HCT116 (cell line): ENCODE measurements around the gene DNAJC16. TPM values are rescaled to one million over a fixed set of nuclear protein-coding genes. Genes with fewer than 3 reads are reported as not detected.

ENCODE experiments used
- ATAC-seq: fragments of 200-7000 bp; cut with Tn5 transposase; 2 replicates; pipeline ENCODE4 v1.9.1; 2020; ENCODE audit warnings: mild to moderate bottlenecking, moderate library complexity
- BruUV-seq: library from RNA; stranded (reverse); fragments of 400-500 nt; replicated peaks from 2 replicates; lab custom pipeline; 2021; lab: Mats Ljungman, UMichigan
- CTCF ChIA-PET: fragments of 300-600 bp; sonication (Branson Sonifier 250); formaldehyde crosslinking; loops from one replicate; lab custom pipeline; 2021; ENCODE audit warnings: antibody characterized with exemption; lab: Charles Lee
- POLR2A ChIA-PET: fragments of 300-600, 350-600 bp; sonication (Branson Sonifier 250); formaldehyde crosslinking; loops from one replicate; lab custom pipeline; 2021; ENCODE audit warnings: antibody characterized with exemption; lab: Charles Lee
- RAD21 ChIA-PET, 2 experiments: fragments of 300-600 bp; sonication (Branson Sonifier 250); formaldehyde crosslinking; loops; one replicate each; lab custom pipeline; 2023; ENCODE audit warnings: low total read pairs in 2 of 2; ENCODE audit not compliant: uncharacterized antibody in 2 of 2, unreplicated experiment in 2 of 2, low non-redundant PET in 1 of 2; lab: Charles Lee
- DNase-seq: peaks from one replicate; pipeline ENCODE4 v3.0.0-alpha.2; 2010; ENCODE audit warnings: low read depth, low spot score
- H2AFZ ChIP-seq: fragments of 200-600 bp; shearing (Covaris generic), sonication (generic); 2 replicates; pipeline ENCODE4 v1.6.1; 2017; ENCODE audit warnings: low read depth, mixed run types, mixed read lengths, antibody characterized with exemption, low read length; ENCODE audit not compliant: poor library complexity, severe bottlenecking
- H3K27ac ChIP-seq: 2 replicates; pipeline ENCODE4 v1.5.1; 2012; ENCODE audit warnings: low read depth, low read length
- H3K27me3 ChIP-seq: fragments of 200-600 bp; sonication (generic); 2 replicates; pipeline ENCODE4 v1.6.1; 2016; ENCODE audit warnings: mixed run types, low read length, mixed read lengths; ENCODE audit not compliant: insufficient read depth
- H3K36me3 ChIP-seq, 2 experiments: fragments of 200-500 bp in 1 of 2; fragments of 200-600 bp in 1 of 2; sonication (Bioruptor generic) in 1 of 2; sonication (generic) in 1 of 2; 2 replicates each; pipeline versions ENCODE4 v1.5.1 to v1.6.1; 2014 to 2016; ENCODE audit warnings: low read length in 2 of 2, inconsistent platforms in 1 of 2, mixed read lengths in 1 of 2, mixed run types in 1 of 2; ENCODE audit not compliant: insufficient read depth in 2 of 2, control insufficient read depth in 1 of 2
- H3K4me1 ChIP-seq, 2 experiments: fragments of 200-600 bp in 1 of 2; sonication (generic) in 1 of 2; 2 replicates each; pipeline versions ENCODE4 v1.5.1 to v1.6.1; 2012 to 2017; ENCODE audit warnings: low read length in 2 of 2, inconsistent platforms in 1 of 2, mild to moderate bottlenecking in 1 of 2, mixed read lengths in 1 of 2, mixed run types in 1 of 2, moderate library complexity in 1 of 2; ENCODE audit not compliant: insufficient read depth in 2 of 2, control insufficient read depth in 1 of 2
- H3K4me2 ChIP-seq: fragments of 200-600 bp; sonication (generic); 2 replicates; pipeline ENCODE4 v1.6.1; 2017; ENCODE audit warnings: mixed run types, low read length, mixed read lengths
- H3K4me3 ChIP-seq, 2 experiments: fragments of 200-600 bp in 1 of 2; sonication (generic) in 1 of 2; replicated peaks in 1 of 2; 2 replicates each; pipeline ENCODE4 v1.5.1; 2011 to 2016; ENCODE audit warnings: low read length in 2 of 2, control low read depth in 1 of 2, low read depth in 1 of 2, mild to moderate bottlenecking in 1 of 2, mixed read lengths in 1 of 2, mixed run types in 1 of 2
- H3K79me2 ChIP-seq: fragments of 200-600 bp; sonication (generic); 2 replicates; pipeline ENCODE4 v1.6.1; 2017; ENCODE audit warnings: mild to moderate bottlenecking, mixed run types, low read length, moderate library complexity, mixed read lengths; ENCODE audit not compliant: insufficient read depth
- H3K9ac ChIP-seq: fragments of 200-600 bp; sonication (generic); 2 replicates; pipeline ENCODE4 v1.6.1; 2016; ENCODE audit warnings: low read length, mixed read lengths
- H3K9me2 ChIP-seq: fragments of 200-600 bp; sonication (generic), shearing (Covaris generic); 2 replicates; pipeline ENCODE4 v1.6.1; 2017; ENCODE audit warnings: mixed run types, mild to moderate bottlenecking, moderate library complexity; ENCODE audit not compliant: insufficient read depth
- H3K9me3 ChIP-seq, 2 experiments: fragments of 200-500 bp in 1 of 2; fragments of 200-600 bp in 1 of 2; sonication (Bioruptor generic) in 1 of 2; sonication (generic) in 1 of 2; 2 replicates each; pipeline ENCODE4 v1.6.1; 2014 to 2017; ENCODE audit warnings: low read length in 2 of 2, mixed read lengths in 2 of 2, inconsistent platforms in 1 of 2, low read depth in 1 of 2, mild to moderate bottlenecking in 1 of 2, mixed run types in 1 of 2, moderate library complexity in 1 of 2; ENCODE audit not compliant: control insufficient read depth in 1 of 2, insufficient read depth in 1 of 2
- H4K20me1 ChIP-seq: fragments of 200-600 bp; sonication (generic), shearing (Covaris generic); 2 replicates; pipeline ENCODE4 v1.6.1; 2017; ENCODE audit warnings: mixed run types, mild to moderate bottlenecking, moderate library complexity; ENCODE audit not compliant: insufficient read depth
- EZH2 ChIP-seq: fragments of 200-600 bp; sonication (generic); IDR thresholded peaks from 2 replicates; pipeline ENCODE4 v1.6.1; 2017; ENCODE audit warnings: antibody characterized with exemption, mixed run types
- FOSL1 ChIP-seq: IDR thresholded peaks from 2 replicates; pipeline ENCODE4 v1.6.1; 2012; ENCODE audit warnings: low read depth
- POLR2AphosphoS5 ChIP-seq: IDR thresholded peaks from 2 replicates; pipeline ENCODE4 v1.6.1; 2011; ENCODE audit warnings: mild to moderate bottlenecking, low read depth, low read length, moderate library complexity
- RAD21 ChIP-seq: IDR thresholded peaks from 2 replicates; pipeline ENCODE4 v1.6.1; 2012; ENCODE audit warnings: low read depth, mild to moderate bottlenecking
- SIN3A ChIP-seq: IDR thresholded peaks from 2 replicates; pipeline ENCODE4 v1.6.1; 2012; ENCODE audit warnings: low read depth
- TCF7L2 ChIP-seq: IDR thresholded peaks from 2 replicates; pipeline ENCODE4 v1.7.0; 2011; ENCODE audit warnings: borderline replicate concordance, inconsistent platforms; ENCODE audit not compliant: insufficient read depth, insufficient read length; ENCODE audit errors: extremely low read depth
- YY1 ChIP-seq: IDR thresholded peaks from 2 replicates; pipeline ENCODE4 v1.6.1; 2011; ENCODE audit warnings: low read length, low read depth, moderate library complexity, mild to moderate bottlenecking; ENCODE audit not compliant: insufficient replicate concordance; ENCODE audit errors: extremely low read depth
- ZFX ChIP-seq: fragments of 450-650 bp; IDR thresholded peaks from 2 replicates; pipeline ENCODE4 v1.6.1; 2017
- intact Hi-C: fragments of 100-400 bp; cut with micrococcal nuclease; formaldehyde crosslinking; loops from 2 replicates; pipeline ENCODE4 v1.10.0; 2022
- total RNA-seq: library from RNA; stranded (reverse); gene quantifications from one replicate; pipeline ENCODE4 v1.2.1, GENCODE V29; 2021; ENCODE audit not compliant: unreplicated experiment
- TF ChIP-seq, protein P1 (sequence below): IDR thresholded peaks from 2 replicates; pipeline ENCODE4 v1.6.1; 2011; ENCODE audit warnings: mild to moderate bottlenecking, low read length, moderate library complexity; ENCODE audit not compliant: insufficient replicate concordance; ENCODE audit errors: extremely low read depth
- TF ChIP-seq, protein P2 (sequence below): IDR thresholded peaks from 2 replicates; pipeline ENCODE4 v1.6.1; 2012
- TF ChIP-seq, protein P3 (sequence below): IDR thresholded peaks from 2 replicates; pipeline ENCODE4 v1.6.1; 2012

DNAJC16 gene
- total RNA-seq, 1 experiment from 2014 or later = 20.6 TPM

DNA sequence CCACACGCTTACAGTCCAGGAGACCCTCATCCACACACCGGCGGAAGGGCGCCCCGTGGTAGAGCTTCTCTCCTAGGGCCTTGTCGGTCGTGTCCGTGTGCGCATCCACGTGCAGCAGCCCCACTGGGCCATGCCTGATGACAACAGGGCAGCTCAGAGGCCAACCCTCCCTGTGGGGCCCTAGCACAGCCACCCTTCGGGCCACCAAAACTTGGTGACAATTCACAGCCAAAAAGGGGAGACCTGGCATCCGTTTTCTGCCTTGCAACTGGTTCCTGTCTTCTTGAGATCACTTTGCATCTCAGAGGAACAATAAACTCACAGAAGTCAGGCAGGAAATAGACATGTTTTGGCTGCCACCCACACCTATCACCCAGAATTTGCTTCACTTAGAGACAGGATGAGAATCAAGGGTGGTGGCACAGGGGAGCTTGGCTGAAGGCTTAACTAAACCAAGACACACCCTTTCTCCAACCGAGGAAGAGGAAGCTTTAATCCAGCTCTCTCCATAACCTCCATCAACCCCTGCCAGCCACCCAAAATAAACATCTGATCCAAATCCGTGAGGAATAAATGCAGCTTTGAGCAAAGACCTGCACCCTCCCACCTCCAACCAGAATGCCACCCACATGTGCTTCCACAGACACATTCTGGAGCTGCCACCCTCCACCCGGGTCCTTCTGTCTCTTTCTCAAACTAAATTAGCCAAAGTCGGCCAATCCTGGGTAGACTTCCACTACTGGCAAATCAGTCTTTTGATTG lies 52.5 kb downstream of the DNAJC16 start:
- intact Hi-C loops = no loop called here
- ChIA-PET CTCF (no interaction called here), RAD21 (no interaction called here), POLR2A (no interaction called here)
- Histone ChIP-seq H3K9me3 (no peaks in the 10 kb centered on the region), H3K36me3 (no peaks in the 10 kb centered on the region), H3K4me3 (no peak overlapping the region), H3K79me2 (no peaks in the 10 kb centered on the region), H4K20me1 (no peaks in the 10 kb centered on the region), H2AFZ (no peak overlapping the region), H3K4me2 (no peak overlapping the region), H3K9ac (no peak overlapping the region), H3K27ac (no peak overlapping the region), H3K27me3 (no peaks in the 10 kb centered on the region), H3K4me1 (no peaks in the 10 kb centered on the region), H3K9me2 (no peaks in the 10 kb centered on the region)
- DNase-seq (no peak), ATAC-seq (no peak)
- no TSS peak for BruUV-seq
- no peak for TF ChIP-seq YY1
- no peak for TF ChIP-seq ZFX
- TF ChIP-seq, protein P1, sequence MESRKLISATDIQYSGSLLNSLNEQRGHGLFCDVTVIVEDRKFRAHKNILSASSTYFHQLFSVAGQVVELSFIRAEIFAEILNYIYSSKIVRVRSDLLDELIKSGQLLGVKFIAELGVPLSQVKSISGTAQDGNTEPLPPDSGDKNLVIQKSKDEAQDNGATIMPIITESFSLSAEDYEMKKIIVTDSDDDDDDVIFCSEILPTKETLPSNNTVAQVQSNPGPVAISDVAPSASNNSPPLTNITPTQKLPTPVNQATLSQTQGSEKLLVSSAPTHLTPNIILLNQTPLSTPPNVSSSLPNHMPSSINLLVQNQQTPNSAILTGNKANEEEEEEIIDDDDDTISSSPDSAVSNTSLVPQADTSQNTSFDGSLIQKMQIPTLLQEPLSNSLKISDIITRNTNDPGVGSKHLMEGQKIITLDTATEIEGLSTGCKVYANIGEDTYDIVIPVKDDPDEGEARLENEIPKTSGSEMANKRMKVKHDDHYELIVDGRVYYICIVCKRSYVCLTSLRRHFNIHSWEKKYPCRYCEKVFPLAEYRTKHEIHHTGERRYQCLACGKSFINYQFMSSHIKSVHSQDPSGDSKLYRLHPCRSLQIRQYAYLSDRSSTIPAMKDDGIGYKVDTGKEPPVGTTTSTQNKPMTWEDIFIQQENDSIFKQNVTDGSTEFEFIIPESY = no peak

DNA sequence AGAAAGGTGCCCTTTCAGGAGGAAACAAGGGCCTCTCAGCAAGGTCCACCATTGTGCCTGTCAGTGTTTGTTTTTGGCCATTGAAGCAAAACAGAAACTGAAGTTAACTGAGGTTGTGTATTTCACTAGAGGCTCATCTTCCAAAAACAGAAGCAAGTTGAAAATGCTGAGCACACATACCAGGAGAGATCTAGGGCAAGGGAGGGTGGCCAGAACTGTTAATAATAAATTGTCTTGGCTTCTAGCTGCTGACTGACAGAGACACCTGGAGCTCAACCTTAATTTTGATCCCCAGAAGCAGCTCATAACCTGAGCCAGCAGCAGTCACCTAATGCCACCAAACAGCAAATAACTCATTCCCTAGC lies 53.0 kb downstream of the DNAJC16 start:
- ATAC-seq (no peak), DNase-seq (no peak)
- no peaks in the 10 kb centered on the region for H4K20me1 ChIP-seq
- no peak overlapping the region for H2AFZ ChIP-seq
- ChIA-PET POLR2A (no interaction called here), CTCF (no interaction called here), RAD21 (no interaction called here)
- H3K27me3 ChIP-seq = no peaks in the 10 kb centered on the region
- no TSS peak for BruUV-seq
- H3K4me1 ChIP-seq = no peaks in the 10 kb centered on the region
- H3K9me2 ChIP-seq = no peaks in the 10 kb centered on the region
- H3K36me3 ChIP-seq = no peaks in the 10 kb centered on the region
- no peak overlapping the region for H3K9ac ChIP-seq
- no peak overlapping the region for H3K27ac ChIP-seq
- intact Hi-C loops = no loop called here
- H3K9me3 ChIP-seq = no peaks in the 10 kb centered on the region
- TF ChIP-seq ZFX (no peak), POLR2AphosphoS5 (no peak), RAD21 (no peak), FOSL1 (no peak), TCF7L2 (no peak), EZH2 (no peak), SIN3A (no peak)
- TF ChIP-seq, protein P2, sequence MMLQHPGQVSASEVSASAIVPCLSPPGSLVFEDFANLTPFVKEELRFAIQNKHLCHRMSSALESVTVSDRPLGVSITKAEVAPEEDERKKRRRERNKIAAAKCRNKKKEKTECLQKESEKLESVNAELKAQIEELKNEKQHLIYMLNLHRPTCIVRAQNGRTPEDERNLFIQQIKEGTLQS = no peak
- TF ChIP-seq, protein P1 = no peak
- TF ChIP-seq, protein P3, sequence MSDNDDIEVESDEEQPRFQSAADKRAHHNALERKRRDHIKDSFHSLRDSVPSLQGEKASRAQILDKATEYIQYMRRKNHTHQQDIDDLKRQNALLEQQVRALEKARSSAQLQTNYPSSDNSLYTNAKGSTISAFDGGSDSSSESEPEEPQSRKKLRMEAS = no peak
- H3K4me2 ChIP-seq = no peak overlapping the region
- no peaks in the 10 kb centered on the region for H3K79me2 ChIP-seq
- no peak overlapping the region for H3K4me3 ChIP-seq
